Caco-2 (cell line): ENCODE data around the gene TBXAS1. TPM values are rescaled to one million over a fixed set of nuclear protein-coding genes. Genes with fewer than 3 reads are reported as not detected.

ENCODE experiments used
- BruUV-seq: library from RNA; stranded (reverse); fragments of 400-500 nt; replicated peaks from 2 replicates; lab custom pipeline; 2021; lab: Mats Ljungman, UMichigan
- CTCF ChIA-PET: fragments of 300-600 bp; sonication (Branson Sonifier 250); formaldehyde crosslinking; loops from one replicate; lab custom pipeline; 2022; ENCODE audit warnings: antibody characterized with exemption; lab: Charles Lee
- POLR2A ChIA-PET: fragments of 300-600 bp; sonication (Branson Sonifier 250); formaldehyde crosslinking; loops from one replicate; lab custom pipeline; 2022; ENCODE audit warnings: antibody characterized with exemption; lab: Charles Lee
- DNase-seq, 2 experiments: peaks; one replicate each; pipeline versions ENCODE4 v3.0.0 to v3.0.0-alpha.2; 2020 to 2022
- H3K27me3 ChIP-seq: replicated peaks from 2 replicates; pipeline ENCODE4 v1.6.0; 2011; ENCODE audit warnings: low read length; ENCODE audit not compliant: control insufficient read depth, insufficient read depth
- H3K36me3 ChIP-seq: 2 replicates; pipeline ENCODE4 v1.5.1; 2011; ENCODE audit warnings: low read length; ENCODE audit not compliant: control insufficient read depth, insufficient read depth
- H3K4me1 ChIP-seq: fragments of 250-450 bp; sonication (Bioruptor Pico); 2 replicates; pipeline ENCODE4 v1.5.1; 2020; ENCODE audit warnings: mild to moderate bottlenecking
- H3K4me3 ChIP-seq: 2 replicates; pipeline ENCODE4 v1.5.1; 2011; ENCODE audit warnings: low read depth, mild to moderate bottlenecking, control low read depth, low read length
- H3K9me3 ChIP-seq: fragments of 250-450 bp; sonication (Bioruptor Pico); 2 replicates; pipeline ENCODE4 v1.5.1; 2020; ENCODE audit warnings: mild to moderate bottlenecking, moderate library complexity
- H3K27ac Mint-ChIP-seq: one replicate; pipeline ENCODE4 v1.8.0; 2022; ENCODE audit warnings: mixed read lengths; ENCODE audit not compliant: unreplicated experiment
- H3K27me3 Mint-ChIP-seq: one replicate; pipeline ENCODE4 v1.8.0; 2022; ENCODE audit warnings: mixed read lengths; ENCODE audit not compliant: insufficient read depth, unreplicated experiment
- H3K36me3 Mint-ChIP-seq: one replicate; pipeline ENCODE4 v1.8.0; 2022; ENCODE audit warnings: mild to moderate bottlenecking, mixed read lengths; ENCODE audit not compliant: insufficient read depth, unreplicated experiment
- H3K4me1 Mint-ChIP-seq: one replicate; pipeline ENCODE4 v1.8.0; 2022; ENCODE audit warnings: low read depth, mixed read lengths; ENCODE audit not compliant: unreplicated experiment
- H3K4me3 Mint-ChIP-seq: one replicate; pipeline ENCODE4 v1.8.0; 2022; ENCODE audit warnings: mild to moderate bottlenecking, moderate library complexity, mixed read lengths; ENCODE audit not compliant: unreplicated experiment
- H3K9me3 Mint-ChIP-seq: one replicate; pipeline ENCODE4 v1.8.0; 2022; ENCODE audit warnings: mixed read lengths; ENCODE audit not compliant: unreplicated experiment
- CTCF ChIP-seq, 2 experiments: fragments of 200-600 bp in 1 of 2; IDR thresholded peaks; 1 replicate in 1 of 2; 2 replicates in 1 of 2; pipeline versions ENCODE4 v1.5.1 to v1.8.0; 2011 to 2022; ENCODE audit warnings: antibody characterized with exemption in 1 of 2, control low read depth in 1 of 2, inconsistent platforms in 1 of 2, low read depth in 1 of 2, low read length in 1 of 2, mild to moderate bottlenecking in 1 of 2, moderate library complexity in 1 of 2; ENCODE audit not compliant: insufficient read depth in 1 of 2, severe bottlenecking in 1 of 2, unreplicated experiment in 1 of 2
- intact Hi-C: fragments of 100-400 bp; cut with micrococcal nuclease; formaldehyde crosslinking; loops from one replicate; pipeline ENCODE4 v1.10.0; 2022; ENCODE audit not compliant: unreplicated experiment
- total RNA-seq: library from RNA; stranded (reverse); gene quantifications from 2 replicates; pipeline ENCODE4 v1.2.3, GENCODE V29; 2022

Gene TBXAS1
- total RNA-seq, 1 experiment from 2014 or later: 1.6 TPM

- Mint-ChIP-seq H3K9me3 (no peaks in the 10 kb centered on the region), H3K4me3 (no peak overlapping the region), H3K36me3 (no peaks in the 10 kb centered on the region), H3K27ac (no peak overlapping the region), H3K27me3 (peaks cover under 1% of the 10 kb centered on the region), H3K4me1 (no peaks in the 10 kb centered on the region)
- CTCF ChIA-PET: interaction anchor here (0.8 to 1.3 kb wide), 2 partner anchors 382 to 501 kb away, joined by 3 to 5 read pairs; no protein-coding TSS in a partner anchor
- Histone ChIP-seq H3K4me1 (no peaks in the 10 kb centered on the region), H3K36me3 (no peaks in the 10 kb centered on the region), H3K27me3 (no peaks in the 10 kb centered on the region), H3K9me3 (no peaks in the 10 kb centered on the region), H3K4me3 (no peak overlapping the region)
- no peak for TF ChIP-seq CTCF (IDR thresholded peaks at IDR 0.05; ENCODE audit: insufficient read depth in 1 of 2, low read depth in 1 of 2, low read length in 1 of 2, severe bottlenecking in 1 of 2, unreplicated experiment in 1 of 2)
- BruUV-seq: no TSS peak
- POLR2A ChIA-PET: no interaction called here
- DNase-seq: no peak
- intact Hi-C loops: loop anchor here (10.0 kb wide), 1 partner anchor 324 kb away; no protein-coding TSS in a partner anchor
These were observed 171.7 kb downstream of the TBXAS1 start for GRCh38 chr7:140000666-140001268.

- Histone ChIP-seq H3K4me3 (no peak overlapping the region), H3K4me1 (no peaks in the 10 kb centered on the region), H3K27me3 (no peaks in the 10 kb centered on the region), H3K9me3 (no peaks in the 10 kb centered on the region), H3K36me3 (no peaks in the 10 kb centered on the region)
- TF ChIP-seq CTCF (IDR thresholded peaks at IDR 0.05; ENCODE audit: insufficient read depth in 1 of 2, low read depth in 1 of 2, low read length in 1 of 2, severe bottlenecking in 1 of 2, unreplicated experiment in 1 of 2): peak; percentile 50 to 57
- peak; percentile 38 to 67 for DNase-seq
- ChIA-PET CTCF (no interaction called here), POLR2A (no interaction called here)
- no TSS peak for BruUV-seq
- Mint-ChIP-seq H3K9me3 (no peaks in the 10 kb centered on the region), H3K4me3 (no peak overlapping the region), H3K4me1 (no peaks in the 10 kb centered on the region), H3K27ac (no peak overlapping the region), H3K36me3 (no peaks in the 10 kb centered on the region), H3K27me3 (no peaks in the 10 kb centered on the region)
- intact Hi-C loops: loop anchor here (10.0 kb wide), 1 partner anchor 321 kb away; no protein-coding TSS in a partner anchor
These were observed 174.9 kb downstream of the TBXAS1 start for GRCh38 chr7:140003913-140004382.

GRCh38 chr7:140004672-140005071 is 175.6 kb downstream of the TBXAS1 start:
- H3K4me1 Mint-ChIP-seq: no peaks in the 10 kb centered on the region
- Histone ChIP-seq H3K4me1 (no peaks in the 10 kb centered on the region), H3K36me3 (no peaks in the 10 kb centered on the region), H3K9me3 (no peaks in the 10 kb centered on the region), H3K27me3 (no peaks in the 10 kb centered on the region), H3K4me3 (no peak overlapping the region)
- BruUV-seq: no TSS peak
- no peak for TF ChIP-seq CTCF (IDR thresholded peaks at IDR 0.05; ENCODE audit: insufficient read depth in 1 of 2, low read depth in 1 of 2, low read length in 1 of 2, severe bottlenecking in 1 of 2, unreplicated experiment in 1 of 2)
- ChIA-PET POLR2A (no interaction called here), CTCF (interaction anchor here (1.1 to 1.5 kb wide), 3 partner anchors 13 to 500 kb away, joined by 3 to 6 read pairs (median 3); no protein-coding TSS in a partner anchor)
- H3K27me3 Mint-ChIP-seq: no peaks in the 10 kb centered on the region
- peak in 1 of 2 experiments; percentile 26 for DNase-seq
- no peaks in the 10 kb centered on the region for H3K36me3 Mint-ChIP-seq
- H3K4me3 Mint-ChIP-seq: no peak overlapping the region
- intact Hi-C loops: loop anchor here (10.0 kb wide), 1 partner anchor 320 kb away; no protein-coding TSS in a partner anchor
- H3K27ac Mint-ChIP-seq: no peak overlapping the region
- no peaks in the 10 kb centered on the region for H3K9me3 Mint-ChIP-seq
